HepG2 (cell line): ENCODE data around the gene EIF4G3. TPM values are rescaled to one million over a fixed set of nuclear protein-coding genes. Genes with fewer than 3 reads are reported as not detected.

Source experiments
- DMAP1 ChIP-seq: IDR thresholded peaks from 2 replicates; pipeline ENCODE4 v1.6.1; 2016
- ELF4 ChIP-seq: sonication (generic); formaldehyde crosslinking; IDR thresholded peaks from 2 replicates; pipeline ENCODE4 v1.5.0; 2020; ENCODE audit warnings: missing genetic modification reagents, mild to moderate bottlenecking, moderate library complexity, borderline replicate concordance
- FOSL2 ChIP-seq: sonication (generic); formaldehyde crosslinking; IDR thresholded peaks from 2 replicates; pipeline ENCODE4 v1.4.0; 2020; ENCODE audit warnings: missing genetic modification reagents
- FOXA3 ChIP-seq: IDR thresholded peaks from 2 replicates; pipeline ENCODE4 v1.6.1; 2016; ENCODE audit warnings: missing genetic modification reagents, missing compliant biosample characterization
- FOXO1 ChIP-seq: sonication (generic); formaldehyde crosslinking; IDR thresholded peaks from 2 replicates; pipeline ENCODE4 v1.4.0; 2020; ENCODE audit warnings: missing genetic modification reagents
- KLF13 ChIP-seq: sonication (generic); formaldehyde crosslinking; IDR thresholded peaks from 2 replicates; pipeline ENCODE4 v1.4.0; 2020; ENCODE audit warnings: mild to moderate bottlenecking, missing genetic modification reagents
- MEIS2 ChIP-seq: sonication (generic); formaldehyde crosslinking; IDR thresholded peaks from 2 replicates; pipeline ENCODE4 v1.9.0; 2021; ENCODE audit warnings: mild to moderate bottlenecking, missing genetic modification reagents
- NCOA1 ChIP-seq: sonication (generic); formaldehyde crosslinking; IDR thresholded peaks from 2 replicates; pipeline ENCODE4 v1.9.0; 2021; ENCODE audit warnings: missing genetic modification reagents
- RARA ChIP-seq: IDR thresholded peaks from 2 replicates; pipeline ENCODE4 v1.6.1; 2016; ENCODE audit warnings: missing genetic modification reagents, missing compliant biosample characterization
- SIX4 ChIP-seq: sonication (generic); formaldehyde crosslinking; IDR thresholded peaks from 2 replicates; pipeline ENCODE4 v1.4.0; 2020; ENCODE audit warnings: missing genetic modification reagents
- SOX5 ChIP-seq: IDR thresholded peaks from 2 replicates; pipeline ENCODE4 v1.6.1; 2016; ENCODE audit warnings: borderline replicate concordance
- STAG1 ChIP-seq: sonication (generic); formaldehyde crosslinking; IDR thresholded peaks from 2 replicates; pipeline ENCODE4 v1.4.0; 2020; ENCODE audit warnings: missing genetic modification reagents
- STAT6 ChIP-seq: sonication (generic); formaldehyde crosslinking; IDR thresholded peaks from 2 replicates; pipeline ENCODE4 v1.4.0; 2020; ENCODE audit warnings: missing genetic modification reagents, mild to moderate bottlenecking, borderline replicate concordance
- TBX3 ChIP-seq: fragments of 450-650 bp; IDR thresholded peaks from 2 replicates; pipeline ENCODE4 v1.6.1; 2017; ENCODE audit warnings: antibody characterized with exemption, mild to moderate bottlenecking, inconsistent platforms, borderline replicate concordance
- ZFY ChIP-seq: sonication (generic); formaldehyde crosslinking; IDR thresholded peaks from 2 replicates; pipeline ENCODE4 v1.4.0; 2020; ENCODE audit warnings: missing genetic modification reagents
- ZIK1 ChIP-seq: sonication (generic); formaldehyde crosslinking; IDR thresholded peaks from 2 replicates; pipeline ENCODE4 v1.5.0; 2020; ENCODE audit warnings: mild to moderate bottlenecking, low read depth, missing genetic modification reagents, borderline replicate concordance
- ZNF121 ChIP-seq: sonication (generic); formaldehyde crosslinking; IDR thresholded peaks from 2 replicates; pipeline ENCODE4 v1.5.0; 2020; ENCODE audit warnings: mild to moderate bottlenecking, missing genetic modification reagents
- ZNF556 ChIP-seq: sonication (generic); formaldehyde crosslinking; IDR thresholded peaks from 2 replicates; pipeline ENCODE4 v1.4.0; 2020; ENCODE audit warnings: mild to moderate bottlenecking, missing genetic modification reagents, borderline replicate concordance
- ZNF614 ChIP-seq: IDR thresholded peaks from 2 replicates; pipeline ENCODE4 v1.6.1; 2018; ENCODE audit warnings: missing biosample characterization, missing genetic modification reagents, inconsistent platforms, borderline replicate concordance
- polyA plus RNA-seq, 8 experiments: library from polyadenylated mRNA; depleted of rRNA in 3 of 8; stranded (reverse) in 7 of 8; unstranded in 1 of 8; fragments of >200 nt; fragmentation: Illumina TruSeq in 4 of 8; extraction: Trizol in 4 of 8; gene quantifications; 2 replicates each; pipeline versions ENCODE4 v1.2.1 to v1.2.3, GENCODE V29; 2011 to 2016; ENCODE audit warnings: low read depth in 4 of 8, missing spikeins in 1 of 8, mixed read lengths in 1 of 8; ENCODE audit not compliant: insufficient read depth in 1 of 8
- total RNA-seq, 5 experiments: library from RNA; depleted of rRNA; stranded (reverse); fragments of >200 nt; fragmentation: Illumina TruSeq; extraction: Trizol; gene quantifications; 2 replicates each; pipeline ENCODE4 v1.2.3, GENCODE V29; 2016; ENCODE audit warnings: low read depth in 1 of 5
- TF ChIP-seq, protein P1 (sequence below): sonication (generic); formaldehyde crosslinking; IDR thresholded peaks from 2 replicates; pipeline ENCODE4 v1.4.0; 2020; ENCODE audit warnings: missing genetic modification reagents, borderline replicate concordance
- TF ChIP-seq, protein P2 (sequence below): sonication (generic); formaldehyde crosslinking; IDR thresholded peaks from 2 replicates; pipeline ENCODE4 v1.4.0; 2020; ENCODE audit warnings: missing genetic modification reagents
- TF ChIP-seq, protein P3 (sequence below): sonication (generic); formaldehyde crosslinking; IDR thresholded peaks from 2 replicates; pipeline ENCODE4 v1.4.0; 2020; ENCODE audit warnings: missing genetic modification reagents, low read depth, mild to moderate bottlenecking, borderline replicate concordance

EIF4G3 gene
- total and polyA plus RNA-seq, 2 of the 13 experiments (the other 11 are each of a cell fraction or from before 2014, with no cell fraction given), result 22.2 to 27.6 TPM

- no peak for TF ChIP-seq ZNF121 (CRISPR knock-in tag)
- TF ChIP-seq ZFY, result no peak
- peak; percentile 88 for TF ChIP-seq SOX5 (CRISPR knock-in tag)
- TF ChIP-seq, protein P1, sequence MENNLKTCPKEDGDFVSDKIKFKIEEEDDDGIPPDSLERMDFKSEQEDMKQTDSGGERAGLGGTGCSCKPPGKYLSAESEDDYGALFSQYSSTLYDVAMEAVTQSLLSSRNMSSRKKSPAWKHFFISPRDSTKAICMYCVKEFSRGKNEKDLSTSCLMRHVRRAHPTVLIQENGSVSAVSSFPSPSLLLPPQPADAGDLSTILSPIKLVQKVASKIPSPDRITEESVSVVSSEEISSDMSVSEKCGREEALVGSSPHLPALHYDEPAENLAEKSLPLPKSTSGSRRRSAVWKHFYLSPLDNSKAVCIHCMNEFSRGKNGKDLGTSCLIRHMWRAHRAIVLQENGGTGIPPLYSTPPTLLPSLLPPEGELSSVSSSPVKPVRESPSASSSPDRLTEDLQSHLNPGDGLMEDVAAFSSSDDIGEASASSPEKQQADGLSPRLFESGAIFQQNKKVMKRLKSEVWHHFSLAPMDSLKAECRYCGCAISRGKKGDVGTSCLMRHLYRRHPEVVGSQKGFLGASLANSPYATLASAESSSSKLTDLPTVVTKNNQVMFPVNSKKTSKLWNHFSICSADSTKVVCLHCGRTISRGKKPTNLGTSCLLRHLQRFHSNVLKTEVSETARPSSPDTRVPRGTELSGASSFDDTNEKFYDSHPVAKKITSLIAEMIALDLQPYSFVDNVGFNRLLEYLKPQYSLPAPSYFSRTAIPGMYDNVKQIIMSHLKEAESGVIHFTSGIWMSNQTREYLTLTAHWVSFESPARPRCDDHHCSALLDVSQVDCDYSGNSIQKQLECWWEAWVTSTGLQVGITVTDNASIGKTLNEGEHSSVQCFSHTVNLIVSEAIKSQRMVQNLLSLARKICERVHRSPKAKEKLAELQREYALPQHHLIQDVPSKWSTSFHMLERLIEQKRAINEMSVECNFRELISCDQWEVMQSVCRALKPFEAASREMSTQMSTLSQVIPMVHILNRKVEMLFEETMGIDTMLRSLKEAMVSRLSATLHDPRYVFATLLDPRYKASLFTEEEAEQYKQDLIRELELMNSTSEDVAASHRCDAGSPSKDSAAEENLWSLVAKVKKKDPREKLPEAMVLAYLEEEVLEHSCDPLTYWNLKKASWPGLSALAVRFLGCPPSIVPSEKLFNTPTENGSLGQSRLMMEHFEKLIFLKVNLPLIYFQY, result no peak
- peak; percentile 21; the same call in 1 of the 2 replicates for TF ChIP-seq STAG1 (CRISPR knock-in tag)
- peak; percentile 65; the same call in 1 of the 2 replicates for TF ChIP-seq SIX4 (CRISPR knock-in tag)
- 0 out of 2 replicates have a peak, but pooled peaks have one; percentile 14 for TF ChIP-seq FOSL2 (CRISPR knock-in tag)
- peak; percentile 56 for TF ChIP-seq FOXA3 (CRISPR knock-in tag)
- TF ChIP-seq, protein P2, sequence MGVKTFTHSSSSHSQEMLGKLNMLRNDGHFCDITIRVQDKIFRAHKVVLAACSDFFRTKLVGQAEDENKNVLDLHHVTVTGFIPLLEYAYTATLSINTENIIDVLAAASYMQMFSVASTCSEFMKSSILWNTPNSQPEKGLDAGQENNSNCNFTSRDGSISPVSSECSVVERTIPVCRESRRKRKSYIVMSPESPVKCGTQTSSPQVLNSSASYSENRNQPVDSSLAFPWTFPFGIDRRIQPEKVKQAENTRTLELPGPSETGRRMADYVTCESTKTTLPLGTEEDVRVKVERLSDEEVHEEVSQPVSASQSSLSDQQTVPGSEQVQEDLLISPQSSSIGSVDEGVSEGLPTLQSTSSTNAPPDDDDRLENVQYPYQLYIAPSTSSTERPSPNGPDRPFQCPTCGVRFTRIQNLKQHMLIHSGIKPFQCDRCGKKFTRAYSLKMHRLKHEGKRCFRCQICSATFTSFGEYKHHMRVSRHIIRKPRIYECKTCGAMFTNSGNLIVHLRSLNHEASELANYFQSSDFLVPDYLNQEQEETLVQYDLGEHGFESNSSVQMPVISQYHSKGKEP (CRISPR knock-in tag), result no peak
- TF ChIP-seq, protein P3, sequence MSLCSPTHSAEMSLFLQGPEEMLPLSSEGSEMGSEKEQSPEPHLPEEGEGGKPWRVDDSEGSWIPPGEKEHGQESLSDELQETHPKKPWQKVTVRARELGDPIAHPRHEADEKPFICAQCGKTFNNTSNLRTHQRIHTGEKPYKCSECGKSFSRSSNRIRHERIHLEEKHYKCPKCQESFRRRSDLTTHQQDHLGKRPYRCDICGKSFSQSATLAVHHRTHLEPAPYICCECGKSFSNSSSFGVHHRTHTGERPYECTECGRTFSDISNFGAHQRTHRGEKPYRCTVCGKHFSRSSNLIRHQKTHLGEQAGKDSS (CRISPR knock-in tag), result no peak
- no peak for TF ChIP-seq MEIS2
- no peak for TF ChIP-seq KLF13 (CRISPR knock-in tag)
- no peak for TF ChIP-seq NCOA1 (CRISPR knock-in tag)
- no peak for TF ChIP-seq ZIK1 (CRISPR knock-in tag)
- TF ChIP-seq RARA (CRISPR knock-in tag), result peak; percentile 87
- peak; percentile 37; the same call in 1 of the 2 replicates for TF ChIP-seq STAT6 (CRISPR knock-in tag)
- TF ChIP-seq ELF4 (CRISPR knock-in tag), result no peak
- peak; percentile 76 for TF ChIP-seq ZNF614 (CRISPR knock-in tag)
- no peak for TF ChIP-seq TBX3
- peak; percentile 70; the same call in 1 of the 2 replicates for TF ChIP-seq DMAP1 (CRISPR knock-in tag)
- no peak for TF ChIP-seq ZNF556
- TF ChIP-seq FOXO1 (CRISPR knock-in tag), result peak; percentile 22; the same call in 1 of the 2 replicates
Measured at GRCh38 chr1:21115098-21115760, 61.5 kb downstream of the EIF4G3 start (continued).
